DND-41 (cell line): ENCODE data around the gene SNX22.

Source experiments
- ATAC-seq: fragments of 200-7000 bp; cut with Tn5 transposase; 3 replicates; pipeline ENCODE4 v1.9.1; 2021; ENCODE audit warnings: low read depth; ENCODE audit not compliant: insufficient read depth
- DNase-seq: peaks from one replicate; pipeline ENCODE4 v3.0.0-alpha.2; 2020
- H2AFZ ChIP-seq: 2 replicates; pipeline ENCODE4 v1.6.0; 2012; ENCODE audit warnings: low read depth, low read length
- H3K27ac ChIP-seq: 2 replicates; pipeline ENCODE4 v1.5.1; 2012; ENCODE audit warnings: low read length, inconsistent platforms
- H3K27me3 ChIP-seq: fragments of 200-600 bp; sonication (generic); 2 replicates; pipeline ENCODE4 v1.6.0; 2012; ENCODE audit warnings: low read length, mild to moderate bottlenecking, inconsistent platforms; ENCODE audit not compliant: insufficient read depth, poor library complexity
- H3K36me3 ChIP-seq: 2 replicates; pipeline ENCODE4 v1.5.1; 2012; ENCODE audit warnings: low read length, inconsistent platforms; ENCODE audit not compliant: insufficient read depth
- H3K4me1 ChIP-seq: 2 replicates; pipeline ENCODE4 v1.5.1; 2012; ENCODE audit warnings: mild to moderate bottlenecking, low read length; ENCODE audit not compliant: insufficient read depth
- H3K4me2 ChIP-seq: 2 replicates; pipeline ENCODE4 v1.6.0; 2012; ENCODE audit warnings: mild to moderate bottlenecking, moderate library complexity, low read length, inconsistent platforms; ENCODE audit not compliant: insufficient read depth
- H3K4me3 ChIP-seq, 2 experiments: fragments of 200-600 bp in 1 of 2; shearing (Covaris generic) in 1 of 2; 2 replicates each; pipeline ENCODE4 v1.5.1; 2012 to 2016; ENCODE audit warnings: inconsistent platforms in 2 of 2, low read length in 2 of 2, mild to moderate bottlenecking in 2 of 2, low read depth in 1 of 2, moderate library complexity in 1 of 2
- H3K79me2 ChIP-seq: 2 replicates; pipeline ENCODE4 v1.6.0; 2012; ENCODE audit warnings: low read length, inconsistent platforms; ENCODE audit not compliant: insufficient read depth
- H3K9ac ChIP-seq: 2 replicates; pipeline ENCODE4 v1.6.0; 2012; ENCODE audit warnings: low read depth, mild to moderate bottlenecking, inconsistent platforms, low read length, moderate library complexity
- H3K9me3 ChIP-seq: 2 replicates; pipeline ENCODE4 v1.5.1; 2012; ENCODE audit warnings: low read length, moderate library complexity, mild to moderate bottlenecking, inconsistent platforms; ENCODE audit not compliant: insufficient read depth, severe bottlenecking
- H4K20me1 ChIP-seq: 2 replicates; pipeline ENCODE4 v1.6.0; 2012; ENCODE audit warnings: low read length; ENCODE audit not compliant: insufficient read depth
- CTCF ChIP-seq: IDR thresholded peaks from 2 replicates; pipeline ENCODE4 v1.5.1; 2012; ENCODE audit warnings: borderline replicate concordance, low read length, moderate library complexity, mild to moderate bottlenecking; ENCODE audit not compliant: poor library complexity, severe bottlenecking; ENCODE audit errors: extremely low read depth
- EZH2 ChIP-seq: IDR thresholded peaks from 3 replicates; pipeline ENCODE4 v1.6.1; 2012; ENCODE audit warnings: borderline replicate concordance, low read depth, mild to moderate bottlenecking, moderate library complexity, low read length, inconsistent platforms; ENCODE audit not compliant: severe bottlenecking

The SNX22 gene

GRCh38 chr15:64155802-64156651 is 4.5 kb downstream of the SNX22 start:
- no peak overlapping the region for H2AFZ ChIP-seq
- TF ChIP-seq CTCF = no peak
- TF ChIP-seq EZH2 = no peak
- H3K36me3 ChIP-seq = peaks cover 61% of the 10 kb centered on the region
- no peak overlapping the region for H3K4me3 ChIP-seq
- no peak overlapping the region for H3K27ac ChIP-seq
- H3K9me3 ChIP-seq = no peaks in the 10 kb centered on the region
- H3K79me2 ChIP-seq = peaks cover 13% of the 10 kb centered on the region; the same call in 1 of the 2 replicates
- H3K9ac ChIP-seq = no peak overlapping the region
- DNase-seq = no peak
- no peak for ATAC-seq
- no peaks in the 10 kb centered on the region for H3K27me3 ChIP-seq
- peaks cover 14% of the 10 kb centered on the region; the same call in 1 of the 2 replicates for H4K20me1 ChIP-seq
- H3K4me1 ChIP-seq = peaks cover 35% of the 10 kb centered on the region
- no peak overlapping the region for H3K4me2 ChIP-seq

- Histone ChIP-seq H3K4me2 (no peak overlapping the region), H2AFZ (no peak overlapping the region), H3K79me2 (peaks cover 20% of the 10 kb centered on the region), H3K9ac (no peak overlapping the region), H4K20me1 (peaks cover 14% of the 10 kb centered on the region; the same call in 1 of the 2 replicates), H3K27me3 (no peaks in the 10 kb centered on the region), H3K9me3 (no peaks in the 10 kb centered on the region), H3K4me3 (no peak overlapping the region), H3K27ac (no peak overlapping the region), H3K36me3 (peaks cover 64% of the 10 kb centered on the region), H3K4me1 (peaks cover 43% of the 10 kb centered on the region)
- no peak for DNase-seq
- TF ChIP-seq EZH2 (no peak), CTCF (no peak)
- no peak for ATAC-seq
Observed at GRCh38 chr15:64156652-64157331, 5.3 kb downstream of the SNX22 start.

- Histone ChIP-seq H3K9me3 (no peaks in the 10 kb centered on the region), H3K4me2 (no peak overlapping the region), H3K36me3 (peaks cover 67% of the 10 kb centered on the region), H4K20me1 (peaks cover 14% of the 10 kb centered on the region; the same call in 1 of the 2 replicates), H3K27ac (no peak overlapping the region), H3K9ac (no peak overlapping the region), H3K27me3 (no peaks in the 10 kb centered on the region), H2AFZ (no peak overlapping the region), H3K79me2 (peaks cover 28% of the 10 kb centered on the region), H3K4me3 (no peak overlapping the region), H3K4me1 (peaks cover 48% of the 10 kb centered on the region)
- TF ChIP-seq CTCF (no peak), EZH2 (no peak)
- no peak for ATAC-seq
- DNase-seq = no peak
Observed at GRCh38 chr15:64157599-64158125, 6.1 kb downstream of the SNX22 start.
